Right lobe of liver (tissue), 6 donors: ENCODE measurements around the gene YIF1B. TPM values are rescaled to one million over a fixed set of nuclear protein-coding genes. Genes with fewer than 3 reads are reported as not detected.
"Not testable (repeated sequence)": the region's sequence is repeated elsewhere in the genome, so short reads cannot be mapped to it uniquely, and the experiment has no call there.

Source experiments
- ATAC-seq, 4 donors: fragments of 200-7000 bp; cut with Tn5 transposase; one replicate each; pipeline ENCODE4 v1.9.1; 2020; ENCODE audit warnings: mild to moderate bottlenecking in 4 of 4, moderate library complexity in 4 of 4
- DNase-seq, 3 donors: peaks; one replicate each; pipeline ENCODE4 v3.0.0-alpha.2; 2020
- H3K27ac ChIP-seq, 3 donors: fragments of 200-600 bp; one replicate each; pipeline ENCODE4 v1.8.0; 2022
- H3K27me3 ChIP-seq, 2 donors: fragments of 200-600 bp; one replicate each; pipeline ENCODE4 v1.8.0; 2022
- H3K36me3 ChIP-seq, 4 donors: fragments of 200-600 bp; sonication (generic) in 1 of 4; one replicate each; pipeline versions ENCODE4 v1.5.1 to v1.8.0; 2017 to 2022; ENCODE audit warnings: control low read depth in 1 of 4
- H3K4me1 ChIP-seq, 4 donors: fragments of 200-600 bp; sonication (generic) in 1 of 4; one replicate each; pipeline versions ENCODE4 v1.5.1 to v1.8.0; 2017 to 2022; ENCODE audit warnings: control low read depth in 1 of 4
- H3K4me3 ChIP-seq, 3 donors: fragments of 200-600 bp; one replicate each; pipeline ENCODE4 v1.8.0; 2022
- H3K9me3 ChIP-seq, 4 donors: fragments of 200-600 bp; sonication (generic) in 1 of 4; one replicate each; pipeline versions ENCODE4 v1.5.1 to v1.8.0; 2017 to 2022; ENCODE audit warnings: control low read depth in 1 of 4
- POLR2A ChIP-seq: fragments of 450-650 bp; IDR thresholded peaks from one replicate; pipeline ENCODE4 v1.6.1; 2017; ENCODE audit warnings: antibody characterized with exemption, mild to moderate bottlenecking
- WGBS: methylation state at CpG from one replicate; pipeline ENCODE4 v1.1.6; 2018; ENCODE audit warnings: low coverage, low lambda C conversion rate; ENCODE audit not compliant: insufficient coverage; ENCODE audit errors: missing lambda C conversion rate; 5-methylcytosine and 5-hydroxymethylcytosine counted together
- intact Hi-C, 2 donors: fragments of 100-400 bp; cut with DNase I; formaldehyde crosslinking; loops; one replicate each; pipeline versions ENCODE4 v1.11.2 to v1.14.1; 2022
- long read RNA-seq: library from polyadenylated mRNA; unstranded; transcript quantifications from one replicate; pipeline ENCODE4 v2.0.0, GENCODE V29; 2019
- total RNA-seq, 6 experiments: library from RNA; depleted of rRNA in 2 of 6; stranded (reverse); fragments of >200 nt in 2 of 6; fragmentation: NEBNext Ultra II Directional in 3 of 6; extraction: Animal tissue kit (Norgen Biotek cat#: 25700) in 3 of 6; gene quantifications; one replicate each; pipeline versions ENCODE4 v1.1.0 to v1.2.4, GENCODE V29; 2016 to 2023
- TF ChIP-seq, protein P1 (sequence below), 4 donors: fragments of 200-600 bp in 3 of 4; fragments of 450-650 bp in 1 of 4; IDR thresholded peaks; one replicate each; pipeline versions ENCODE4 v1.5.1 to v1.8.0; 2016 to 2022; ENCODE audit warnings: antibody characterized with exemption in 4 of 4, mild to moderate bottlenecking in 2 of 4
- donor health status: DM: no; HTN: yes; CAD: no.
- donor health status: DM: no; HTN: no; CAD: no.
- donor health status: DM: no; HTN: no; CAD: no.
- donor health status: DM: no; HTN: yes; CAD: no.
- donor health status: DM: no; HTN: yes; CAD: no.

YIF1B gene
- 10 to 100 TPM; 26.3 to 69.7 (median 42.0) TPM for total RNA-seq
- long read RNA-seq, partial matches to known transcripts = 0 of 7 reads
- long read RNA-seq, other reads (novel, unspliced or antisense) = 2 of 7 reads

DNA sequence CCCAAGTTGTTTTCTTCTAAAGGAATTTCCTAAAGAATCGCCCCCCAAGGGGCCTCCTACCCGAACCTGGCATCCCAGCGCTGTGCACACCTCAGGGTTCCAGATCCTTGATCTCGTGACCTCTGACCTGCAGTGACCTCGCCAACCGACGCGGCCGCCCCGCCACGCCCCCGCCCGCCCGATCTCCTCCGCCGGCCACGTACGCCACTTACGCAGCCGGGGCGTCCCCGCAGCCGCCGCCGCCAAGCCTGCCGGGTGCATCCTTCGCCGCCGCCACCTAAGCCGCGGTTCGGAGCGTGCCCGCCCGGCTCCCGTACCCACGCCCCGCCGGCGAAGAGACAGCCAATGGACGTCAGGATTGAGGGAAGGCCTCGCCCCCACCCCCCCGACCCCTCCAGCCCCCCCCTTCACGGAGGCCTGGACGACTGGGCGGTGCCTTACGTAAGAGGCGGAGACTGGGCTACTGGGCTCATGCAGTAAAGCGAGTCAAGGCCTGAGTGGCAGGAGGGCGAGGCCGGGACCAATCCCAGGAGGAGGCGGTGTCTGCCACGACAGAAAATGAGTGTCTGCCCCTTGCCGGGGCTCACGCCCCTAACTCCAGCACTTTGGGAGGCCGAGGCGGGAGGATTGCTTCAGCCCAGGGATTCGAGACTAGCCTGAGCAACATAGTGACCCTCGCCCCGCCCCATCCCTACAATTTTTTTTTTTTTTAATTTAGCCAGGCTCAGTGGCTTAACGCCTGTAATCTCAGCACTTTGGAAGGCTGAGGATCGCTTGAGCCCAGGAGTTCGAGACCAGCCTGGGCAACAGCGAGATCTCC is at the start of gene YIF1B:
TSS of gene YIF1B (minus strand) at position 291 of the 820 bp plus-strand sequence. CDS start at position 261, 30 bp downstream.
- DNase-seq = peak; percentile 96 to 98 (median 98)
- H3K36me3 ChIP-seq = no peaks in the 10 kb centered on the region
- 2% methylated on average over 22 of the region's 64 CpGs for WGBS

DNA sequence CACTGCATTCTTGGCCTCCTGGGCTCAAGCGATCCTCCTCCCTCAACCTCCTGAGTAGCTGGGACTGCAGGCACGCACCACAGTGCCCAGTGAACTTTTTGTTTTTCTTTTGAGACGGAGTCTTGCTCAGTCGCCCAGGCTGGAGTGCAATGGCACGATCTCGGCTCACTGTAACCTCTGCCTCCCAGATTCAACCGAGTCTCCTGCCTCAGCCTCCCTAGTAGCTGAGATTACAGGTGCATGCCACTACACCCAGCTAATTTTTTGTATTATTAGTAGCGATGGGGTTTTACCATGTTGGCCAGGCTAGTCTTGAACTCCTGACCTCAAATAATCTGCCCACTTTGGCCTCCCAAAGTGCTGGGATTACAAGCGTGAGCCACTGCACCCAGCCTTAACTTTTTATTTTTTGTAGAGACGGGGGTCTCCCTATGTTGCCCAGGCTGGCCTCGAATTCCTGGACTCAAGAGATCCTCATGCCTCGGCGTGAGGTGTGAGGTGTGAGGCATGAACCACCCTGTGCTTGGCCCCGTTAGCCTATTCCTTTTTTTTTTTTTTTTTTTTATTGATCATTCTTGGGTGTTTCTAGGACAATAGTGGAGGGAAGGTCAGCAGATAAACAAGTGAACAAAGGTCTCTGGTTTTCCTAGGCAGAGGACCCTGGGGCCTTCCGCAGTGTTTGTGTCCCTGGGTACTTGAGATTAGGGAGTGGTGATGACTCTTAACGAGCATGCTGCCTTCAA is 47.4 kb upstream of the YIF1B start:
- WGBS = 73% methylated on average over 14 of the region's 16 CpGs
- DNase-seq, H3K9me3 ChIP-seq, H3K27ac ChIP-seq, H3K4me1 ChIP-seq, H3K4me3 ChIP-seq, H3K36me3 ChIP-seq, intact Hi-C loops, ATAC-seq: not testable (repeated sequence)
- H3K27me3 ChIP-seq = peaks cover 0 to 11% of the 10 kb centered on the region in 2 donors

More for the DNA sequence above, at the start of gene YIF1B:
- peak within 1 kb of the TSS; percentile 58 to 66 (median 62) for H3K27ac ChIP-seq
- TF ChIP-seq, protein P1, sequence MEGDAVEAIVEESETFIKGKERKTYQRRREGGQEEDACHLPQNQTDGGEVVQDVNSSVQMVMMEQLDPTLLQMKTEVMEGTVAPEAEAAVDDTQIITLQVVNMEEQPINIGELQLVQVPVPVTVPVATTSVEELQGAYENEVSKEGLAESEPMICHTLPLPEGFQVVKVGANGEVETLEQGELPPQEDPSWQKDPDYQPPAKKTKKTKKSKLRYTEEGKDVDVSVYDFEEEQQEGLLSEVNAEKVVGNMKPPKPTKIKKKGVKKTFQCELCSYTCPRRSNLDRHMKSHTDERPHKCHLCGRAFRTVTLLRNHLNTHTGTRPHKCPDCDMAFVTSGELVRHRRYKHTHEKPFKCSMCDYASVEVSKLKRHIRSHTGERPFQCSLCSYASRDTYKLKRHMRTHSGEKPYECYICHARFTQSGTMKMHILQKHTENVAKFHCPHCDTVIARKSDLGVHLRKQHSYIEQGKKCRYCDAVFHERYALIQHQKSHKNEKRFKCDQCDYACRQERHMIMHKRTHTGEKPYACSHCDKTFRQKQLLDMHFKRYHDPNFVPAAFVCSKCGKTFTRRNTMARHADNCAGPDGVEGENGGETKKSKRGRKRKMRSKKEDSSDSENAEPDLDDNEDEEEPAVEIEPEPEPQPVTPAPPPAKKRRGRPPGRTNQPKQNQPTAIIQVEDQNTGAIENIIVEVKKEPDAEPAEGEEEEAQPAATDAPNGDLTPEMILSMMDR (IDR thresholded peaks at IDR 0.05) = no peak
- peak; percentile 37 for TF ChIP-seq POLR2A
- intact Hi-C loops = no loop called here
- H3K4me3 ChIP-seq = peak within 1 kb of the TSS; percentile 63 to 75 (median 64)
- no peaks in the 10 kb centered on the region for H3K9me3 ChIP-seq
- no peaks in the 10 kb centered on the region for H3K27me3 ChIP-seq
- peaks cover 0 to 8% (median 0%) of the 10 kb centered on the region in 4 donors for H3K4me1 ChIP-seq
- peak; percentile 92 to 95 (median 94) for ATAC-seq

- ATAC-seq = peak; percentile 63 to 74 (median 72)
- DNase-seq = peak; percentile 70 to 79 (median 71)
- WGBS = 7% methylated on average over 24 of the region's 68 CpGs
- no peaks in the 10 kb centered on the region for H3K9me3 ChIP-seq
- H3K36me3 ChIP-seq = no peaks in the 10 kb centered on the region
- no peak overlapping the region for H3K27ac ChIP-seq
- no peak for TF ChIP-seq POLR2A
- TF ChIP-seq, protein P1 (IDR thresholded peaks at IDR 0.05) = no peak
- H3K4me3 ChIP-seq = peak overlapping the region; percentile 41 to 52 (median 46)
- intact Hi-C loops = no loop called here
- peaks cover 0 to 11% of the 10 kb centered on the region in 2 donors for H3K27me3 ChIP-seq
- H3K4me1 ChIP-seq = peaks cover 0 to 9% (median 0%) of the 10 kb centered on the region in 4 donors
Measured at GRCh38 chr19:38362076-38362945, 46.6 kb upstream of the YIF1B start.

DNA sequence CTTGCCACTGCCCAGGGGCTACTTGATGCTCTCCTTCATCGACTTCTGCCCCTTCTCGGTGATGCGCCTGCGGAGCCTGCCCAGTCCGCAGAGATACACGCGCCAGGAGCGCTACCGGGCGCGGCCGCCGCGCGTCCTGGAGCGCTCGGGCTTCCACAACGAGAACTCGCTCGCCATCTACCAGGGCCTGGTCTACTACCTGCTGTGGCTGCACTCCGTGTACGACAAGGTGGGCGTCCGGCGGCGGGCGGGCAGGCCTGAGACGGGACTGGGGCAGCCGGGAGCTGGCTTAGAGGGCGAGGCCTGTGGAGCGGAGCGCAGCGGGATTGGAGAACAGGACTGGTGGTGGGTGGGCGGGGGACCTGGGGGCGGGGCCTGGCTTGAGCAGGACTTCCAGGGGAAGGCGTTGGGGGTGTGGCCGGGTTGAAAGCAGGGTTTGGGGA is 45.9 kb upstream of the YIF1B start:
- 0% methylated on average over 1 of the region's 37 CpGs for WGBS
- ATAC-seq = peak; percentile 74 to 86 (median 82)
- no peak for TF ChIP-seq POLR2A
- TF ChIP-seq, protein P1 (IDR thresholded peaks at IDR 0.05) = no peak
- no peaks in the 10 kb centered on the region for H3K36me3 ChIP-seq
- no peak overlapping the region for H3K27ac ChIP-seq
- no peaks in the 10 kb centered on the region for H3K9me3 ChIP-seq
- peaks cover 0 to 9% (median 0%) of the 10 kb centered on the region in 4 donors for H3K4me1 ChIP-seq
- peak overlapping the region; percentile 41 to 52 (median 46) for H3K4me3 ChIP-seq
- peak; percentile 58 to 73 (median 72) for DNase-seq
- H3K27me3 ChIP-seq = peaks cover 0 to 11% of the 10 kb centered on the region in 2 donors
- intact Hi-C loops = no loop called here
